Dedifferentiated amniotic fluid mesenchymal stem cell (primary cell): ENCODE results near the gene KLHL22.
A peak's percentile ranks its signal among the peaks of the same experiment; 100 is the strongest.

Experiments used
- DNase-seq: peaks from one replicate; pipeline ENCODE4 v3.0.0-alpha.2; 2016; ENCODE audit errors: extremely low spot score

KLHL22 gene

GRCh38 chr22:20446383-20446970, 49.1 kb downstream of the KLHL22 start:
- DNase-seq: no peak

GRCh38 chr22:20444325-20444724, 51.3 kb downstream of the KLHL22 start:
- no peak for DNase-seq

- no peak for DNase-seq
These were observed 52.9 kb downstream of the KLHL22 start for GRCh38 chr22:20442485-20443284.

- no peak for DNase-seq
These were observed 53.7 kb downstream of the KLHL22 start for GRCh38 chr22:20441631-20442484.

- no peak for DNase-seq
These were observed 54.7 kb downstream of the KLHL22 start for GRCh38 chr22:20440637-20441591.

- no peak for DNase-seq
These were observed 55.5 kb downstream of the KLHL22 start for GRCh38 chr22:20439928-20440575.

GRCh38 chr22:20439556-20439927, 56.1 kb downstream of the KLHL22 start:
- no peak for DNase-seq

GRCh38 chr22:20438678-20439492, 56.7 kb downstream of the KLHL22 start:
- no peak for DNase-seq

- no peak for DNase-seq
These were observed 57.2 kb downstream of the KLHL22 start for GRCh38 chr22:20438427-20438677.

- DNase-seq: peak; percentile 35
These were observed 57.8 kb downstream of the KLHL22 start, which contains the start of gene SCARF2 for GRCh38 chr22:20437613-20438426. Gene SCARF2 (minus strand): TSS chr22:20437825. CDS start chr22:20437754, 71 bp downstream.

- DNase-seq: no peak
These were observed 58.6 kb downstream of the KLHL22 start for GRCh38 chr22:20436768-20437612.

GRCh38 chr22:20436307-20436767, 59.3 kb downstream of the KLHL22 start:
- no peak for DNase-seq

GRCh38 chr22:20435436-20436306, 59.9 kb downstream of the KLHL22 start:
- DNase-seq: no peak

GRCh38 chr22:20434773-20435172, 60.8 kb downstream of the KLHL22 start:
- no peak for DNase-seq

- no peak for DNase-seq
These were observed 61.3 kb downstream of the KLHL22 start for GRCh38 chr22:20434264-20434751.

- no peak for DNase-seq
These were observed 61.8 kb downstream of the KLHL22 start for GRCh38 chr22:20433686-20434241.

- no peak for DNase-seq
These were observed 62.4 kb downstream of the KLHL22 start for GRCh38 chr22:20433191-20433590.
